HCT116 (cell line): ENCODE results near the gene CNST. TPM values are rescaled to one million over a fixed set of nuclear protein-coding genes. Genes with fewer than 3 reads are reported as not detected.

Source experiments
- ATAC-seq: fragments of 200-7000 bp; cut with Tn5 transposase; 2 replicates; pipeline ENCODE4 v1.9.1; 2020; ENCODE audit warnings: mild to moderate bottlenecking, moderate library complexity
- BruUV-seq: library from RNA; stranded (reverse); fragments of 400-500 nt; replicated peaks from 2 replicates; lab custom pipeline; 2021; lab: Mats Ljungman, UMichigan
- CTCF ChIA-PET: fragments of 300-600 bp; sonication (Branson Sonifier 250); formaldehyde crosslinking; loops from one replicate; lab custom pipeline; 2021; ENCODE audit warnings: antibody characterized with exemption; lab: Charles Lee
- POLR2A ChIA-PET: fragments of 300-600, 350-600 bp; sonication (Branson Sonifier 250); formaldehyde crosslinking; loops from one replicate; lab custom pipeline; 2021; ENCODE audit warnings: antibody characterized with exemption; lab: Charles Lee
- RAD21 ChIA-PET, 2 experiments: fragments of 300-600 bp; sonication (Branson Sonifier 250); formaldehyde crosslinking; loops; one replicate each; lab custom pipeline; 2023; ENCODE audit warnings: low total read pairs in 2 of 2; ENCODE audit not compliant: uncharacterized antibody in 2 of 2, unreplicated experiment in 2 of 2, low non-redundant PET in 1 of 2; lab: Charles Lee
- DNase-seq: peaks from one replicate; pipeline ENCODE4 v3.0.0-alpha.2; 2010; ENCODE audit warnings: low read depth, low spot score
- H2AFZ ChIP-seq: fragments of 200-600 bp; shearing (Covaris generic), sonication (generic); 2 replicates; pipeline ENCODE4 v1.6.1; 2017; ENCODE audit warnings: low read depth, mixed run types, mixed read lengths, antibody characterized with exemption, low read length; ENCODE audit not compliant: poor library complexity, severe bottlenecking
- H3K27ac ChIP-seq: 2 replicates; pipeline ENCODE4 v1.5.1; 2012; ENCODE audit warnings: low read depth, low read length
- H3K27me3 ChIP-seq: fragments of 200-600 bp; sonication (generic); 2 replicates; pipeline ENCODE4 v1.6.1; 2016; ENCODE audit warnings: mixed run types, low read length, mixed read lengths; ENCODE audit not compliant: insufficient read depth
- H3K36me3 ChIP-seq, 2 experiments: fragments of 200-500 bp in 1 of 2; fragments of 200-600 bp in 1 of 2; sonication (Bioruptor generic) in 1 of 2; sonication (generic) in 1 of 2; 2 replicates each; pipeline versions ENCODE4 v1.5.1 to v1.6.1; 2014 to 2016; ENCODE audit warnings: low read length in 2 of 2, inconsistent platforms in 1 of 2, mixed read lengths in 1 of 2, mixed run types in 1 of 2; ENCODE audit not compliant: insufficient read depth in 2 of 2, control insufficient read depth in 1 of 2
- H3K4me1 ChIP-seq, 2 experiments: fragments of 200-600 bp in 1 of 2; sonication (generic) in 1 of 2; 2 replicates each; pipeline versions ENCODE4 v1.5.1 to v1.6.1; 2012 to 2017; ENCODE audit warnings: low read length in 2 of 2, inconsistent platforms in 1 of 2, mild to moderate bottlenecking in 1 of 2, mixed read lengths in 1 of 2, mixed run types in 1 of 2, moderate library complexity in 1 of 2; ENCODE audit not compliant: insufficient read depth in 2 of 2, control insufficient read depth in 1 of 2
- H3K4me2 ChIP-seq: fragments of 200-600 bp; sonication (generic); 2 replicates; pipeline ENCODE4 v1.6.1; 2017; ENCODE audit warnings: mixed run types, low read length, mixed read lengths
- H3K4me3 ChIP-seq, 2 experiments: fragments of 200-600 bp in 1 of 2; sonication (generic) in 1 of 2; replicated peaks in 1 of 2; 2 replicates each; pipeline ENCODE4 v1.5.1; 2011 to 2016; ENCODE audit warnings: low read length in 2 of 2, control low read depth in 1 of 2, low read depth in 1 of 2, mild to moderate bottlenecking in 1 of 2, mixed read lengths in 1 of 2, mixed run types in 1 of 2
- H3K79me2 ChIP-seq: fragments of 200-600 bp; sonication (generic); 2 replicates; pipeline ENCODE4 v1.6.1; 2017; ENCODE audit warnings: mild to moderate bottlenecking, mixed run types, low read length, moderate library complexity, mixed read lengths; ENCODE audit not compliant: insufficient read depth
- H3K9ac ChIP-seq: fragments of 200-600 bp; sonication (generic); 2 replicates; pipeline ENCODE4 v1.6.1; 2016; ENCODE audit warnings: low read length, mixed read lengths
- H3K9me2 ChIP-seq: fragments of 200-600 bp; sonication (generic), shearing (Covaris generic); 2 replicates; pipeline ENCODE4 v1.6.1; 2017; ENCODE audit warnings: mixed run types, mild to moderate bottlenecking, moderate library complexity; ENCODE audit not compliant: insufficient read depth
- H3K9me3 ChIP-seq, 2 experiments: fragments of 200-500 bp in 1 of 2; fragments of 200-600 bp in 1 of 2; sonication (Bioruptor generic) in 1 of 2; sonication (generic) in 1 of 2; 2 replicates each; pipeline ENCODE4 v1.6.1; 2014 to 2017; ENCODE audit warnings: low read length in 2 of 2, mixed read lengths in 2 of 2, inconsistent platforms in 1 of 2, low read depth in 1 of 2, mild to moderate bottlenecking in 1 of 2, mixed run types in 1 of 2, moderate library complexity in 1 of 2; ENCODE audit not compliant: control insufficient read depth in 1 of 2, insufficient read depth in 1 of 2
- H4K20me1 ChIP-seq: fragments of 200-600 bp; sonication (generic), shearing (Covaris generic); 2 replicates; pipeline ENCODE4 v1.6.1; 2017; ENCODE audit warnings: mixed run types, mild to moderate bottlenecking, moderate library complexity; ENCODE audit not compliant: insufficient read depth
- CBX3 ChIP-seq: IDR thresholded peaks from 2 replicates; pipeline ENCODE4 v1.6.1; 2012; ENCODE audit warnings: low read depth
- EGR1 ChIP-seq: IDR thresholded peaks from 2 replicates; pipeline ENCODE4 v1.6.1; 2012; ENCODE audit warnings: low read depth
- FOSL1 ChIP-seq: IDR thresholded peaks from 2 replicates; pipeline ENCODE4 v1.6.1; 2012; ENCODE audit warnings: low read depth
- RAD21 ChIP-seq: IDR thresholded peaks from 2 replicates; pipeline ENCODE4 v1.6.1; 2012; ENCODE audit warnings: low read depth, mild to moderate bottlenecking
- SIN3A ChIP-seq: IDR thresholded peaks from 2 replicates; pipeline ENCODE4 v1.6.1; 2012; ENCODE audit warnings: low read depth
- intact Hi-C: fragments of 100-400 bp; cut with micrococcal nuclease; formaldehyde crosslinking; loops from 2 replicates; pipeline ENCODE4 v1.10.0; 2022
- total RNA-seq: library from RNA; stranded (reverse); gene quantifications from one replicate; pipeline ENCODE4 v1.2.1, GENCODE V29; 2021; ENCODE audit not compliant: unreplicated experiment
- TF ChIP-seq, protein P1 (sequence below): IDR thresholded peaks from 2 replicates; pipeline ENCODE4 v1.6.1; 2012; ENCODE audit warnings: low read depth
- TF ChIP-seq, protein P2 (sequence below): IDR thresholded peaks from 2 replicates; pipeline ENCODE4 v1.6.1; 2012
- TF ChIP-seq, protein P3 (sequence below): IDR thresholded peaks from 2 replicates; pipeline ENCODE4 v1.6.1; 2011; ENCODE audit warnings: mild to moderate bottlenecking, low read length, moderate library complexity; ENCODE audit not compliant: insufficient replicate concordance; ENCODE audit errors: extremely low read depth

CNST gene
- total RNA-seq, 1 experiment from 2014 or later: 13.5 TPM

GRCh38 chr1:246540738-246541491 lies 25.3 kb upstream of the CNST start:
- POLR2A ChIA-PET: no interaction called here
- intact Hi-C loops: no loop called here
- no peak for TF ChIP-seq EGR1
- TF ChIP-seq FOSL1: no peak
- TF ChIP-seq, protein P1, sequence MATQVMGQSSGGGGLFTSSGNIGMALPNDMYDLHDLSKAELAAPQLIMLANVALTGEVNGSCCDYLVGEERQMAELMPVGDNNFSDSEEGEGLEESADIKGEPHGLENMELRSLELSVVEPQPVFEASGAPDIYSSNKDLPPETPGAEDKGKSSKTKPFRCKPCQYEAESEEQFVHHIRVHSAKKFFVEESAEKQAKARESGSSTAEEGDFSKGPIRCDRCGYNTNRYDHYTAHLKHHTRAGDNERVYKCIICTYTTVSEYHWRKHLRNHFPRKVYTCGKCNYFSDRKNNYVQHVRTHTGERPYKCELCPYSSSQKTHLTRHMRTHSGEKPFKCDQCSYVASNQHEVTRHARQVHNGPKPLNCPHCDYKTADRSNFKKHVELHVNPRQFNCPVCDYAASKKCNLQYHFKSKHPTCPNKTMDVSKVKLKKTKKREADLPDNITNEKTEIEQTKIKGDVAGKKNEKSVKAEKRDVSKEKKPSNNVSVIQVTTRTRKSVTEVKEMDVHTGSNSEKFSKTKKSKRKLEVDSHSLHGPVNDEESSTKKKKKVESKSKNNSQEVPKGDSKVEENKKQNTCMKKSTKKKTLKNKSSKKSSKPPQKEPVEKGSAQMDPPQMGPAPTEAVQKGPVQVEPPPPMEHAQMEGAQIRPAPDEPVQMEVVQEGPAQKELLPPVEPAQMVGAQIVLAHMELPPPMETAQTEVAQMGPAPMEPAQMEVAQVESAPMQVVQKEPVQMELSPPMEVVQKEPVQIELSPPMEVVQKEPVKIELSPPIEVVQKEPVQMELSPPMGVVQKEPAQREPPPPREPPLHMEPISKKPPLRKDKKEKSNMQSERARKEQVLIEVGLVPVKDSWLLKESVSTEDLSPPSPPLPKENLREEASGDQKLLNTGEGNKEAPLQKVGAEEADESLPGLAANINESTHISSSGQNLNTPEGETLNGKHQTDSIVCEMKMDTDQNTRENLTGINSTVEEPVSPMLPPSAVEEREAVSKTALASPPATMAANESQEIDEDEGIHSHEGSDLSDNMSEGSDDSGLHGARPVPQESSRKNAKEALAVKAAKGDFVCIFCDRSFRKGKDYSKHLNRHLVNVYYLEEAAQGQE: no peak
- no peak for TF ChIP-seq RAD21
- no peak for TF ChIP-seq CBX3
- TF ChIP-seq, protein P2, sequence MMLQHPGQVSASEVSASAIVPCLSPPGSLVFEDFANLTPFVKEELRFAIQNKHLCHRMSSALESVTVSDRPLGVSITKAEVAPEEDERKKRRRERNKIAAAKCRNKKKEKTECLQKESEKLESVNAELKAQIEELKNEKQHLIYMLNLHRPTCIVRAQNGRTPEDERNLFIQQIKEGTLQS: no peak
- TF ChIP-seq SIN3A: no peak
- TF ChIP-seq, protein P3, sequence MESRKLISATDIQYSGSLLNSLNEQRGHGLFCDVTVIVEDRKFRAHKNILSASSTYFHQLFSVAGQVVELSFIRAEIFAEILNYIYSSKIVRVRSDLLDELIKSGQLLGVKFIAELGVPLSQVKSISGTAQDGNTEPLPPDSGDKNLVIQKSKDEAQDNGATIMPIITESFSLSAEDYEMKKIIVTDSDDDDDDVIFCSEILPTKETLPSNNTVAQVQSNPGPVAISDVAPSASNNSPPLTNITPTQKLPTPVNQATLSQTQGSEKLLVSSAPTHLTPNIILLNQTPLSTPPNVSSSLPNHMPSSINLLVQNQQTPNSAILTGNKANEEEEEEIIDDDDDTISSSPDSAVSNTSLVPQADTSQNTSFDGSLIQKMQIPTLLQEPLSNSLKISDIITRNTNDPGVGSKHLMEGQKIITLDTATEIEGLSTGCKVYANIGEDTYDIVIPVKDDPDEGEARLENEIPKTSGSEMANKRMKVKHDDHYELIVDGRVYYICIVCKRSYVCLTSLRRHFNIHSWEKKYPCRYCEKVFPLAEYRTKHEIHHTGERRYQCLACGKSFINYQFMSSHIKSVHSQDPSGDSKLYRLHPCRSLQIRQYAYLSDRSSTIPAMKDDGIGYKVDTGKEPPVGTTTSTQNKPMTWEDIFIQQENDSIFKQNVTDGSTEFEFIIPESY: no peak
- ATAC-seq: no peak
- no peaks in the 10 kb centered on the region for H3K9me3 ChIP-seq
- H3K4me1 ChIP-seq: no peaks in the 10 kb centered on the region
- RAD21 ChIA-PET: no interaction called here
- H3K9ac ChIP-seq: no peak overlapping the region
- peaks cover 24 to 28% of the 10 kb centered on the region in 2 experiments; a peak in 3 of 4 replicates for H3K36me3 ChIP-seq
- no peaks in the 10 kb centered on the region for H4K20me1 ChIP-seq
- H3K27me3 ChIP-seq: no peaks in the 10 kb centered on the region
- BruUV-seq: no TSS peak
- CTCF ChIA-PET: no interaction called here
- H2AFZ ChIP-seq: no peak overlapping the region
- H3K79me2 ChIP-seq: no peaks in the 10 kb centered on the region
- DNase-seq: no peak
- H3K9me2 ChIP-seq: no peaks in the 10 kb centered on the region
- no peak overlapping the region for H3K4me2 ChIP-seq
- no peak overlapping the region for H3K4me3 ChIP-seq
- H3K27ac ChIP-seq: no peak overlapping the region
